Mucosa of descending colon (tissue), 3 donors: ENCODE measurements around the gene WDR88. TPM values are rescaled to one million over a fixed set of nuclear protein-coding genes. Genes with fewer than 3 reads are reported as not detected.
"Not testable (repeated sequence)": the region's sequence is repeated elsewhere in the genome, so short reads cannot be mapped to it uniquely, and the experiment has no call there.

Experiments used
- ATAC-seq: fragments of 200-7000 bp; cut with Tn5 transposase; one replicate; pipeline ENCODE4 v1.9.1; 2020; ENCODE audit warnings: mild to moderate bottlenecking, moderate library complexity
- DNase-seq, 3 donors: peaks; one replicate each; pipeline ENCODE4 v3.0.0-alpha.2; 2020
- H3K36me3 ChIP-seq: fragments of 200-600 bp; one replicate; pipeline ENCODE4 v1.8.0; 2021; ENCODE audit warnings: low read depth, mild to moderate bottlenecking
- H3K4me1 ChIP-seq: fragments of 200-600 bp; one replicate; pipeline ENCODE4 v1.8.0; 2021; ENCODE audit warnings: low read depth, mild to moderate bottlenecking
- H3K4me3 ChIP-seq: fragments of 200-600 bp; one replicate; pipeline ENCODE4 v1.8.0; 2021; ENCODE audit warnings: mild to moderate bottlenecking
- H3K9me3 ChIP-seq: fragments of 200-600 bp; one replicate; pipeline ENCODE4 v1.8.0; 2021; ENCODE audit warnings: mild to moderate bottlenecking
- intact Hi-C, 2 donors: fragments of 100-400 bp; cut with DNase I in 1 of 2; cut with micrococcal nuclease in 1 of 2; formaldehyde crosslinking; loops; one replicate each; pipeline versions ENCODE4 v1.11.0 to v1.11.1; 2022; cut with DNase I, micrococcal nuclease
- total RNA-seq, 3 donors: library from RNA; stranded (reverse); fragmentation: NEBNext Ultra II Directional in 2 of 3; extraction: Animal tissue kit (Norgen Biotek cat#: 25700) in 2 of 3; gene quantifications; one replicate each; pipeline versions ENCODE4 v1.2.1 to v1.2.4, GENCODE V29; 2021 to 2023
- TF ChIP-seq, protein P1 (sequence below): fragments of 200-600 bp; IDR thresholded peaks from one replicate; pipeline ENCODE4 v1.8.0; 2022; ENCODE audit warnings: antibody characterized with exemption, mild to moderate bottlenecking
- donor health status: DM: no; HTN: no; CAD: no; lungs with moderate emphysema.
- donor health status: DM: no; HTN: no; CAD: no.
- donor health status: DM: no; HTN: yes; CAD: no.

The WDR88 gene
- total RNA-seq, 3 donors from 2014 or later: not detected

DNA sequence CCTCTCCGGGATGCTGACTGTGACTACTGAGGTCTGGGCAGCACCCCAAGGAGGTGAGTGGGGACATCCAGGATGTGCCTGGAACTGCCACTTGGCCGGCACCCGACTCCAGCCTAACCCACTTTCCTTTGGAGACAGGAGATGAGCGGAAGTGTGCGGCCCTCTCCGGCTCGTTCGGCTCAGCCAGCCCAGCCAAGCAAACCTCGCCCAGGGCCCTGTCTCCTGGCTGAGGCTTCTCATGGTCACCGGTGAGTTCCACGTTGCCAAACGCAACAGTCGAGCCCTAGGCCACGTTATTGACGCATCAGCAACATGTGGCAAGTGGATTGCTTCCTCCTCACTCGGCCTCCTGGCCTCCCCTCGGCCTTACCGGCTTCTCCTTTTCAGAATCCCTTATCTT lies 88.2 kb downstream of the WDR88 start:
- Histone ChIP-seq H3K36me3 (no peaks in the 10 kb centered on the region), H3K4me1 (no peaks in the 10 kb centered on the region), H3K4me3 (no peak overlapping the region), H3K9me3 (no peaks in the 10 kb centered on the region)
- intact Hi-C loops: no loop called here
- no peak for ATAC-seq
- TF ChIP-seq, protein P1, sequence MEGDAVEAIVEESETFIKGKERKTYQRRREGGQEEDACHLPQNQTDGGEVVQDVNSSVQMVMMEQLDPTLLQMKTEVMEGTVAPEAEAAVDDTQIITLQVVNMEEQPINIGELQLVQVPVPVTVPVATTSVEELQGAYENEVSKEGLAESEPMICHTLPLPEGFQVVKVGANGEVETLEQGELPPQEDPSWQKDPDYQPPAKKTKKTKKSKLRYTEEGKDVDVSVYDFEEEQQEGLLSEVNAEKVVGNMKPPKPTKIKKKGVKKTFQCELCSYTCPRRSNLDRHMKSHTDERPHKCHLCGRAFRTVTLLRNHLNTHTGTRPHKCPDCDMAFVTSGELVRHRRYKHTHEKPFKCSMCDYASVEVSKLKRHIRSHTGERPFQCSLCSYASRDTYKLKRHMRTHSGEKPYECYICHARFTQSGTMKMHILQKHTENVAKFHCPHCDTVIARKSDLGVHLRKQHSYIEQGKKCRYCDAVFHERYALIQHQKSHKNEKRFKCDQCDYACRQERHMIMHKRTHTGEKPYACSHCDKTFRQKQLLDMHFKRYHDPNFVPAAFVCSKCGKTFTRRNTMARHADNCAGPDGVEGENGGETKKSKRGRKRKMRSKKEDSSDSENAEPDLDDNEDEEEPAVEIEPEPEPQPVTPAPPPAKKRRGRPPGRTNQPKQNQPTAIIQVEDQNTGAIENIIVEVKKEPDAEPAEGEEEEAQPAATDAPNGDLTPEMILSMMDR: no peak
- no peak for DNase-seq

DNA sequence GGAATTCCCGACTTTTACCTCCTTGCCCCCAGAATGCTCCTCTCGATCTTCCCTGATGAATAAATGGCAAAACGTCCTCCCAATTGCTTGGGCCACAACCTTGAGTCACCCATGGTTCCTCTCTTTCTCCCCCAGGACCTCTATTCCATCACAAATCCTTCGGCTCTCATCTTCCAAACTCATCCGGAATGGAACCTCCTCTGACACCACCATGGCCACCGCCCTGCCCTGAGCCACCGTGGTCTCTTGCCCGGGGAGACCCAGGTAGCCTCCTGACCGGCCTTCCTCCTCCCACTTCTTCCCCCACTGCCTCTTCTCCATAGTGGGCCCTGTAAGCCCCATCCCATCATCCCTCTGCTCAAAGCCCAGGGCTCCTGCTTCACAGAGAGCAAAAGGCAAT lies 88.8 kb downstream of the WDR88 start:
- TF ChIP-seq, protein P1: no peak
- no peak overlapping the region for H3K4me3 ChIP-seq
- no peaks in the 10 kb centered on the region for H3K4me1 ChIP-seq
- no peaks in the 10 kb centered on the region for H3K9me3 ChIP-seq
- DNase-seq (no peak), ATAC-seq (no peak)
- H3K36me3 ChIP-seq: no peaks in the 10 kb centered on the region
- intact Hi-C loops: no loop called here

DNA sequence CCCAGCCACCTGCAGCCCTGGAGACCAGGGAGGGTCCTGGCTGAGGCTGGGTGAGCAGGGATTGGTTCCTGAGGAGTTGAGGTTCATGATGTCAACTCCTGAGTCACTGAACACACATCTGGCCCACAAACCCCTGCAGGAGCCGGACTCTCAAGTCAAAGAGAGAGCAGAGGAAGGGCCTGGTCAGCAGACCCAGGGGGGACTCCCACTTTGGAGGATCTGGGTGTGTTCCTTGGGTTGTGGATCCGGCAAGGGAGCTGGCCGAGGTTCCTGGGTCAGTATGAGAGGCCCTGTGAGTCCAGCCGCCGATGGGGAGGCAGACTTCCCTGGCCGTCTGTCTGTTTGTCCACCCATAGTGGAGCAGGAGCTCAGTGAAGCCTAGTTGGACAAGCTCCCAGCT lies 89.7 kb downstream of the WDR88 start:
- no peaks in the 10 kb centered on the region for H3K36me3 ChIP-seq
- no peak for ATAC-seq
- H3K4me1 ChIP-seq: peaks cover 5% of the 10 kb centered on the region
- H3K9me3 ChIP-seq: no peaks in the 10 kb centered on the region
- no peak for DNase-seq
- TF ChIP-seq, protein P1: no peak
- intact Hi-C loops: no loop called here
- no peak overlapping the region for H3K4me3 ChIP-seq

DNA sequence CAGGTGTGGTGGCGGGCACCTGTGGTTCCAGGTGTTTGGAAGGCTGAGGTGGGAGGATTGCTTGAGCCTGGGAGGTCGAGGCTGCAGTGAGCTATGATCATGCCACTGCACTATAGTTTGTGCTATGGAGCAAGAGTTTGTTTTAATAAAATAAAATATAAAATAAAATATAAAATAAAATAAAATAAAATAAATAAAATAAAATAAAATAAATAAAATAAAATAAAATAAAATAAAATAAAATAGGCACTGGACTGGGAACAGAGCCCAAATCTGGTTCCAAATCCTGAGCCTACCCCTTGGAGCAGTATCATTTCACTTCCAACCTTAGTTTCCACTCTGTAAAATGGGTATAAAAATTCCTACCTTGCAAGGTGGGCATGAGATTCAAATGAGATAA lies 90.3 kb downstream of the WDR88 start:
- ATAC-seq, H3K4me3 ChIP-seq, H3K9me3 ChIP-seq, intact Hi-C loops, DNase-seq, H3K36me3 ChIP-seq, H3K4me1 ChIP-seq: not testable (repeated sequence)

DNA sequence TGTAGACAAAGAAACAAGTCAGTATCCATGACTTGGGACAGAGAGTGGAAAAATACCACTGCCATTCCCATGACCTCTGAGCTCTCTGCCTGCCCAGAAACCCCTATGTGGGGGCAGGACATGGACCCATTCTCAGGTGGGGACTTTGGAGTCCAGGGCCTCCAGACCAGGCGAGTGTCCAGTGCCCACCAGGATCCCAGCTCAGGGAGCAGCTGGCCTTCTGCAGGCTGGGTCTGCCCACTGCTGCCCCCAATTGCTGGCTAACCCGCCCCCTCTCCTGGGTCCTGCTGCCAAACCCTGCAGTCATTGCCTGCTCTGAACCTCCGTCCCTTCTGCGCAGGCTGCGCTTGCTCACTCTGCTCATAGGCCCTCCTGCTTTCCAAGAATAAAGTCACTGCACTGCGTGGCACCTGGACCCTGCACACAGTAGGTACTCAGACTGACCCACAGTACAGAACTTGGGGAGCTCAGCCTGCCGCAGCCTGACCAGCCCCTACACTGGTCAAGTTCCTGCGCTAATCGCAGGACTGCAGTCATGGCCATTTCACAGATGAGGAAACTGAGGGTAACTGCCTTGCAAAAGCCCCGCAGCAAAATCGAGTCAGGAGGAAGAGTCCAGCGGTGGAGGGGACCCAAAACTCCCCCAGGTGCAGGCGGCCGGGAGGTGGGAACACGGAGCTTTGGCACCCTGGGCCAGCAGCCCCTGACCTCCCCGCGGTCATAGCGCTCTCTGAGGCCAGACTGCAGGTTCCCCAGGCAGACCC lies 93.0 kb downstream of the WDR88 start:
- intact Hi-C loops: no loop called here
- Histone ChIP-seq H3K36me3 (no peaks in the 10 kb centered on the region), H3K4me3 (no peak overlapping the region), H3K4me1 (peaks cover 5% of the 10 kb centered on the region), H3K9me3 (peaks cover 9% of the 10 kb centered on the region)
- DNase-seq (no peak), ATAC-seq (no peak)
- TF ChIP-seq, protein P1: no peak

Other genes starting within 250 kb of the WDR88 start
- 10 to 100 TPM; 12.6 to 19.0 (median 16.1) TPM for gene CEP89, start 160.2 kb upstream of the WDR88 start, total RNA-seq
- 1 to 10 TPM; 1.1 to 3.4 (median 1.5) TPM for gene FAAP24, start 159.9 kb upstream of the WDR88 start, total RNA-seq
- 10 to 100 TPM; 37.3 to 72.7 (median 68.3) TPM for gene RHPN2, start 67.2 kb upstream of the WDR88 start, total RNA-seq
- 10 to 100 TPM; 11.9 to 12.4 (median 11.9) TPM for gene GPATCH1, start 50.9 kb upstream of the WDR88 start, total RNA-seq
- gene LRP3, start 62.2 kb downstream of the WDR88 start, total RNA-seq: 10 to 100 TPM in 1 of 3 donors, 1 to 10 TPM in 2; 6.2 to 26.2 (median 7.4) TPM
- gene SLC7A10, start 93.7 kb downstream of the WDR88 start, total RNA-seq: not detected
- gene CEBPA, start 170.4 kb downstream of the WDR88 start, total RNA-seq: 10 to 100 TPM; 30.1 to 73.2 (median 66.1) TPM
- 10 to 100 TPM; 47.8 to 68.5 (median 58.2) TPM for gene CEBPG, start 241.6 kb downstream of the WDR88 start, total RNA-seq